Adrenal gland (tissue), 5 donors: ENCODE results near the gene C16orf54.

Experiments
- POLR2A ChIP-seq, 2 donors: fragments of 450-650 bp; IDR thresholded peaks; one replicate each; pipeline ENCODE4 v1.6.1; 2017; ENCODE audit warnings: antibody characterized with exemption in 2 of 2, mild to moderate bottlenecking in 2 of 2, moderate library complexity in 1 of 2
- TF ChIP-seq, protein P1 (sequence below), 6 experiments: fragments of 450-650 bp in 4 of 6; fragments of 200-600 bp in 2 of 6; sonication (generic) in 1 of 6; IDR thresholded peaks; 1 replicate in 5 of 6; 2 replicates in 1 of 6; pipeline versions ENCODE4 v1.5.1 to v1.8.0; 2016 to 2021; ENCODE audit warnings: antibody characterized with exemption in 6 of 6, mild to moderate bottlenecking in 2 of 6, moderate library complexity in 1 of 6
- donor health status: DM: no; HTN: no; CAD: no.

DNA sequence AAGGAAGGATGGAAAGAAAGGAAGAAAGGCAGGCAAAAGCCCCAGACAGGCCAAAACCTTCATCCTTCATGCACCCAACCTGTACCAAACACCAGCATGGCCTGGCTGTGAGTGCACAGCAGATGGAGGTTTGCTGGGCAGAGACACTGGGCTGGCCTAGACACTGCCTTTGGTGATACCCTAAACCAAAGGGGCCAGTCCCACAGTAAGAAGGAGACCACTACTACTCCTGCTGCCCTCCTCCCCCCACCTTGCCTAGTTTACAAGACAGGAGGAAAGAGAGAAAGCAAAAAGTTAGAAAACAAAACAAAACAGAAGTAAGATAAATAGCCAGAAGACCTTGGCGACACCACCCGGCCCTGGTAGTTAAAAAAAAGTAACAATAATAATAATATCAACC, 47.7 kb downstream of the C16orf54 start:
- TF ChIP-seq, protein P1, sequence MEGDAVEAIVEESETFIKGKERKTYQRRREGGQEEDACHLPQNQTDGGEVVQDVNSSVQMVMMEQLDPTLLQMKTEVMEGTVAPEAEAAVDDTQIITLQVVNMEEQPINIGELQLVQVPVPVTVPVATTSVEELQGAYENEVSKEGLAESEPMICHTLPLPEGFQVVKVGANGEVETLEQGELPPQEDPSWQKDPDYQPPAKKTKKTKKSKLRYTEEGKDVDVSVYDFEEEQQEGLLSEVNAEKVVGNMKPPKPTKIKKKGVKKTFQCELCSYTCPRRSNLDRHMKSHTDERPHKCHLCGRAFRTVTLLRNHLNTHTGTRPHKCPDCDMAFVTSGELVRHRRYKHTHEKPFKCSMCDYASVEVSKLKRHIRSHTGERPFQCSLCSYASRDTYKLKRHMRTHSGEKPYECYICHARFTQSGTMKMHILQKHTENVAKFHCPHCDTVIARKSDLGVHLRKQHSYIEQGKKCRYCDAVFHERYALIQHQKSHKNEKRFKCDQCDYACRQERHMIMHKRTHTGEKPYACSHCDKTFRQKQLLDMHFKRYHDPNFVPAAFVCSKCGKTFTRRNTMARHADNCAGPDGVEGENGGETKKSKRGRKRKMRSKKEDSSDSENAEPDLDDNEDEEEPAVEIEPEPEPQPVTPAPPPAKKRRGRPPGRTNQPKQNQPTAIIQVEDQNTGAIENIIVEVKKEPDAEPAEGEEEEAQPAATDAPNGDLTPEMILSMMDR (IDR thresholded peaks at IDR 0.05): no peak
- no peak for TF ChIP-seq POLR2A (IDR thresholded peaks at IDR 0.05)
